ENCODE results near the gene CKS2.

DNA sequence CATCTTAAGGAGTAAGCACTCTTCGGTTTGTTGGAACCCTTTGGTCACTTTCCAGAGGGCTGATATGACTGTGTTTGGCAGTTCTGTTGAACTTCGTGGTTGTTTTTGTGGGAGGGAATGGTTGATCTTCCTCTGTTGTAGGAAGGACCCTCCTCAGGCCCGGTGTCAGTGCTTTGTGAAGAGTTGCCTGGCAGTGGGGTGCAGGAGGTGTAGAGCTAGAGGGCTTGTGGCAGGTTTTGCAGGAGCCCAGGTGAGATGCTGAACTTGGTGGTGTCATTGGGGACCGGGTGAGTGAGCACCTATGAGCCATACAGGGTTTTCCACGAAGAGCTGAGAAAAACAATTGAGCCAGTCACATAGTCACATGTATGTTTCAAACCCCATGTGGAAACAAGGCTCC, 34.5 kb downstream of the CKS2 start:
- TF ChIP-seq BACH2 (CRISPR knock-in tag; IDR thresholded peaks at IDR 0.05; ENCODE audit: borderline replicate concordance) (no peak), OSR1 (CRISPR knock-in tag; IDR thresholded peaks at IDR 0.05) (no peak)
- TF ChIP-seq, protein P1, sequence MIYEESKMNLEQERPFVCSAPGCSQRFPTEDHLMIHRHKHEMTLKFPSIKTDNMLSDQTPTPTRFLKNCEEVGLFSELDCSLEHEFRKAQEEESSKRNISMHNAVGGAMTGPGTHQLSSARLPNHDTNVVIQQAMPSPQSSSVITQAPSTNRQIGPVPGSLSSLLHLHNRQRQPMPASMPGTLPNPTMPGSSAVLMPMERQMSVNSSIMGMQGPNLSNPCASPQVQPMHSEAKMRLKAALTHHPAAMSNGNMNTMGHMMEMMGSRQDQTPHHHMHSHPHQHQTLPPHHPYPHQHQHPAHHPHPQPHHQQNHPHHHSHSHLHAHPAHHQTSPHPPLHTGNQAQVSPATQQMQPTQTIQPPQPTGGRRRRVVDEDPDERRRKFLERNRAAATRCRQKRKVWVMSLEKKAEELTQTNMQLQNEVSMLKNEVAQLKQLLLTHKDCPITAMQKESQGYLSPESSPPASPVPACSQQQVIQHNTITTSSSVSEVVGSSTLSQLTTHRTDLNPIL (CRISPR knock-in tag; IDR thresholded peaks at IDR 0.05; ENCODE audit: low read depth) = no peak

All from SK-N-SH treated with all-trans-retinoic acid at 6 μM for 48 hours (cell line).